GM12874 (cell line): ENCODE measurements around the gene TUBB4B.

Experiments
- TF ChIP-seq, protein P1 (sequence below): IDR thresholded peaks from 2 replicates; pipeline ENCODE4 v1.5.1; 2011; ENCODE audit warnings: low read depth, mild to moderate bottlenecking, control low read depth, low read length, moderate library complexity; ENCODE audit not compliant: insufficient read depth

The TUBB4B gene

DNA sequence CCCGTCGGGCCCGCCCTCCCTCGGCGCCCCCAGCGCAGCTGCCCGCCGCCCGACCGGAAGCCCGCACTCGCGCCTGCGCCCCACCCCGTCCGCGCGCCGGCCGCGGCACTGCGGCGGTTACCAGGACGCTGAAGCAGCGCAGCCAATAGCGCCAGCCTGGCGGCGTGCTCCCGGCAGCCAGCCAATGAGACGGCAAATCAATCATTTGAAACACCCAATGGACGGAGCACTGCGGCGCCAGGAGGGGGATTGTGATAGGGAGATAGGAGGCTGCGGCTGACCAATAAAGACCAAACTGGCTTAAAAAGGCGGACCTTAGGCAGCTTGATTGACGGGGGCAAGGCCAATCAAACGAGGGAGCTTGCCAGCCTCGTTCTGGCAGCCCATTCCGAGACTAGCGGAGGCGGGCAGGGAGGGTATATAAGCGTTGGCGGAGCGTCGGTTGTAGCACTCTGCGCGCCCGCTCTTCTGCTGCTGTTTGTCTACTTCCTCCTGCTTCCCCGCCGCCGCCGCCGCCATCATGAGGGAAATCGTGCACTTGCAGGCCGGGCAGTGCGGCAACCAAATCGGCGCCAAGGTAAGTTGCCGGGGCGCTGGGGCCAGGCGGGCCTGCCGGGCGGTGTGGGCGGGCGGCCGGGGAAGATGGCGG is at the start of gene TUBB4B:
TUBB4B (plus strand) TSS at position 447 of the 649 bp plus-strand sequence; CDS start at position 521, 74 bp downstream.
- TF ChIP-seq, protein P1, sequence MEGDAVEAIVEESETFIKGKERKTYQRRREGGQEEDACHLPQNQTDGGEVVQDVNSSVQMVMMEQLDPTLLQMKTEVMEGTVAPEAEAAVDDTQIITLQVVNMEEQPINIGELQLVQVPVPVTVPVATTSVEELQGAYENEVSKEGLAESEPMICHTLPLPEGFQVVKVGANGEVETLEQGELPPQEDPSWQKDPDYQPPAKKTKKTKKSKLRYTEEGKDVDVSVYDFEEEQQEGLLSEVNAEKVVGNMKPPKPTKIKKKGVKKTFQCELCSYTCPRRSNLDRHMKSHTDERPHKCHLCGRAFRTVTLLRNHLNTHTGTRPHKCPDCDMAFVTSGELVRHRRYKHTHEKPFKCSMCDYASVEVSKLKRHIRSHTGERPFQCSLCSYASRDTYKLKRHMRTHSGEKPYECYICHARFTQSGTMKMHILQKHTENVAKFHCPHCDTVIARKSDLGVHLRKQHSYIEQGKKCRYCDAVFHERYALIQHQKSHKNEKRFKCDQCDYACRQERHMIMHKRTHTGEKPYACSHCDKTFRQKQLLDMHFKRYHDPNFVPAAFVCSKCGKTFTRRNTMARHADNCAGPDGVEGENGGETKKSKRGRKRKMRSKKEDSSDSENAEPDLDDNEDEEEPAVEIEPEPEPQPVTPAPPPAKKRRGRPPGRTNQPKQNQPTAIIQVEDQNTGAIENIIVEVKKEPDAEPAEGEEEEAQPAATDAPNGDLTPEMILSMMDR, result no peak

DNA sequence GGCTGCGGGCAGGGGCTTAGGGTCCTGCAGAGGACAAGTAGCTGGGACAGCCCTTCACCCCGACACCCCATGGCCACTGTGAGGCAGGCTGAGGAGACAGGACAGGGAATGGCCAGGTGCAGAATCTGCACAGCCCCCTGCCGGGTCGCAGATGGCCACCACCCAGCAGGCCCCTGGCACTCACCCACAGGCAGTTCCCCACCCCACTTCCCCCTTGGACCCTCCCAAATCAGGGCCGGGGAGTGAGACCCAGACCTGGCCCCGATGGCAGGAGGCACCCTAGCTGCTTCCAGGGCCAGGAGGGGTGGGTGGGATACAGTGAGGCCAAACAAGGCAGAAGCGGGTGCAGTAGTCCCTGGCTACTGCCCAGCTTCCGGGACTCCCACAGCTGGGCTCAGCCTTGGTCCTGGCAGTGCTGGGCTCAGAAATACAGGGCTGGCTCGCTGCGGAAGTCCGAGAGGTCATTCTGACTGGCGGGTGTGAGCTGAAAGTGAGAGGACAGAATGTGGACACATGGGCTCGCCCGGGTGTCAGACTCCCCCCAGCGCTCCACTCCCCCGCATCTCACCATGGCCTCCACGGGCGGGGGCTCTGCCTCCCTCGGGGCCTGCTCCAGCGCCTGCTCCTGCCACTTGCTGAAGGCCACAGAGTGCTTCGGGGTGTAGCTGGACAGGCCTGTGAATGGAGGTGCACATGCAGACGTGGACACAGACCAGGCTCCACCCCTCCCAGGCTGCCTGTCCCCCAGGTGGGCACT is 49.2 kb upstream of the TUBB4B start:
- TF ChIP-seq, protein P1, result no peak

DNA sequence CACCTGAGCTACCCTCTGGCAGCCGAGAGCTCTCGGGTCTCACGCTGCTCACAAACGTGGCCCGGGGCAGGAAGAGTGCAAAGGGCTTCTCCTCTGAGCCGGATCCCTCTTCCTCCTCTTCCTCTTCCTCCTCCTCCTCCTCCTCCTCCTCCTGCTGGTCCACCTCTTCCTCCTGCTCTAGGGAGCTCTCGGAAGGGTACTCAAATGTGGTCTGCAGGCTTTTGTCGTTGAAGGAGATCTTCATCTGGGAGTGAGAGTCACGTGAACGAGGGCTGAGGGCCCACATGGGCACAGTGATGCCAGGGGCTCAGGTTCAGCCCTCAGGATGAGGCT is 48.7 kb upstream of the TUBB4B start:
- TF ChIP-seq, protein P1, result no peak

DNA sequence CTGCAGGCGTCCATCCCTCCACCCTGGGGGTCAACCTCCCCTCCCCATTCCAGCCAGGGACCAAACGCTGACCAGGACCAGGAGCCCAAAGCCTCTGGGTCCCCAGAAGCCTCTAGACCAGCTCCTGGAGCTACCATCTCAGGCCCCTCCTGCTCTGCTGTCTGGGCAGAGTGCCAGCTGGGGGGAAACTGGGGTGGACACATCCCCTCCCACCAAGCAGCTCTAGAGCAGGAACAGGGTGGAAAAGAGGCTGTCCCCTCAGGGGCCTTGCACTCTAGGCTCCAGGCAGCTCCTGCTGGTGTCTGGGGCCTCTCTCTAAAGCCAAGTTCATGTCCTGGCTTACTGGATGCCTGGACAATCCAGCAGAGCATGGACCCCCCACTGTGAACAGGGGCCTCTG is 48.2 kb upstream of the TUBB4B start:
- TF ChIP-seq, protein P1, result no peak

DNA sequence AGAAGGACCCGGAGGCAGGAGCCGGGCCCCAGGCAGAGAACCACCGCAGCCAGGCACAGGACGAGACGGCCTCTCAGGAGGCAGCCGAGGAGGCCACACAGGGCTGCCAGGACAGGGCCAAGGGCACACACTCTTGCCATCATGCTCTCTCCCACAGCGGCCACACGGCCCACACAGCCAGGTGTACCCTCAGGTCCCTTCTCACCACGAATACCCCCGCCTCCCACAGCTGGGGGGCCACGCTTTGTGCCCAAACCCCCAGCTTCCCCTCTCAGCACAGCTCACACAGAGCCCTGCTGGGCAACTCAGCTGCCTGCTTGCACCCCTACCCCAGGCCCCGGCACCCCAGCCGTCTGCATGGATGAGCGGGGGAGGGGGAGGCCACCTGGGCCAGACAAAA is 47.3 kb upstream of the TUBB4B start:
- TF ChIP-seq, protein P1, result no peak

DNA sequence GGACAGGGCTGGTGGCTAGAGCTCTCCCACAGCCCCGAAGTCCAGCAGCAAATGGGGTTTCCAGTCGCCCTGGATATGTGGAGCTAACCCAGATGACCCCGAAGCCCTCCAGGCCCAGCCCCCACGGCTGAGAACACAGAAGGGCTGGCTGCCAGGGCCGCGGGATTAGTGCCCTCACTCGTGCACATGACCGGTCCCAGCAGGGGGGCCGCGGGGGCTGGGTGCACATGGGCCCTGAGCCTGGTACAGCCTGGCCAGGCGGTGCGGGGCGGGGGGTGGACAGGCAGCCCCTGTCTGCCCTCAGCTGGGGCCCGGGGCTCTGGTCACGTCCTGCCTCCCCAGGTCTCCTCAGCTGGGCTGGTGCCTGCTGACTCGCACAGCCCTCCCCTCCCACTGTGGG is 46.7 kb upstream of the TUBB4B start:
- TF ChIP-seq, protein P1, result no peak

DNA sequence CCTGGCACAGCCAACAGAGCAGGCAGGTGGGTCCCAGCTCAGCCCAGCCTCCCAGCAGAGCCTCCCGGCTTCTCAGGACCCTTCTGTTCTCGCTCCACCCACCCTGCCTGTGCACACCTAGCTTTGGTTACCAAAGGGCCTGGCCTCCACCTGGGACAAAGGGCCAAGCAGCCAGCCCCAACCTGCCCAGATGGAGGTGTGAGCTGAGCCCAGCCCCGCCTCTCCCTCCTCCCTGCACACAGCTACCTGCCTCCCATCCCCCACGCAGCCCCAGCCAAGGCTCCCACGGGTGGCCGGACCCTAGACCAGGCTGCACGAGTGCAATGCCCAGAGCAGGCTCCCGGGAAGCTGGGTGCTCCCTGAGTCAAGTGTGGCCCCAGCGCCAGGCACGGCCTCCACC is 46.2 kb upstream of the TUBB4B start:
- TF ChIP-seq, protein P1, result no peak
